ENCODE results near the gene MCF2L. TPM values are rescaled to one million over a fixed set of nuclear protein-coding genes. Genes with fewer than 3 reads are reported as not detected.

The MCF2L gene
- total RNA-seq, 2 experiments from 2014 or later = 6.5 to 7.4 TPM

GRCh38 chr13:112990783-112991182, 21.8 kb downstream of the MCF2L start:
- peaks cover 1% of the 10 kb centered on the region for H3K9me3 Mint-ChIP-seq
- intact Hi-C loops (cut with micrococcal nuclease) = no loop called here
- CTCF ChIA-PET = no interaction called here
- H3K4me1 Mint-ChIP-seq (ENCODE audit: low read depth) = no peaks in the 10 kb centered on the region
- H3K27ac Mint-ChIP-seq = no peak overlapping the region
- H3K4me3 Mint-ChIP-seq = no peak overlapping the region
- H3K36me3 Mint-ChIP-seq (ENCODE audit: low read depth) = peaks cover 5% of the 10 kb centered on the region
- no peak for DNase-seq
- no peaks in the 10 kb centered on the region for H3K27me3 Mint-ChIP-seq (ENCODE audit: low read depth)

DNA sequence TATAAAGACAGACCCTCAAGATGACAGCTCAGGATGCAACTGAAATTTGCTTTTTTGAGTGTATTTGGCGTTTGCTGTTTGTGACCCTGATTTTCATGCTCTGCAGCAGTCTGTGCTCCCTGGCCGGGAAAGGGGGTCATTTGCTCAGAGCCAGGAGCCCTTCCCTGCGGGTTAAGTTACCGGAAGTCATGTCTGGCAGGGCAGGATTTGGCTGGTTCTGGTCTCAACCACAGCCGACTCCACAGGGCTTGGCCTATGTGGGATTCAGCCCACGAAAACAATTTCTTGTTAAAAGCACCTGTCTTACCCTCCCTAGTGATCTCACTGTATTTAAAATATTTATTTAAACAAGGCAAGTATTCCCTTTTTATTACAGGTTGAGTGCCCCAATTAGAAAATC, 22.6 kb downstream of the MCF2L start:
- no peak overlapping the region for H3K4me3 Mint-ChIP-seq
- no peak overlapping the region for H3K27ac Mint-ChIP-seq
- peaks cover 5% of the 10 kb centered on the region for H3K36me3 Mint-ChIP-seq (ENCODE audit: low read depth)
- intact Hi-C loops (cut with micrococcal nuclease) = no loop called here
- no peaks in the 10 kb centered on the region for H3K4me1 Mint-ChIP-seq (ENCODE audit: low read depth)
- peaks cover 1% of the 10 kb centered on the region for H3K9me3 Mint-ChIP-seq
- CTCF ChIA-PET = no interaction called here
- H3K27me3 Mint-ChIP-seq (ENCODE audit: low read depth) = no peaks in the 10 kb centered on the region
- no peak for DNase-seq

DNA sequence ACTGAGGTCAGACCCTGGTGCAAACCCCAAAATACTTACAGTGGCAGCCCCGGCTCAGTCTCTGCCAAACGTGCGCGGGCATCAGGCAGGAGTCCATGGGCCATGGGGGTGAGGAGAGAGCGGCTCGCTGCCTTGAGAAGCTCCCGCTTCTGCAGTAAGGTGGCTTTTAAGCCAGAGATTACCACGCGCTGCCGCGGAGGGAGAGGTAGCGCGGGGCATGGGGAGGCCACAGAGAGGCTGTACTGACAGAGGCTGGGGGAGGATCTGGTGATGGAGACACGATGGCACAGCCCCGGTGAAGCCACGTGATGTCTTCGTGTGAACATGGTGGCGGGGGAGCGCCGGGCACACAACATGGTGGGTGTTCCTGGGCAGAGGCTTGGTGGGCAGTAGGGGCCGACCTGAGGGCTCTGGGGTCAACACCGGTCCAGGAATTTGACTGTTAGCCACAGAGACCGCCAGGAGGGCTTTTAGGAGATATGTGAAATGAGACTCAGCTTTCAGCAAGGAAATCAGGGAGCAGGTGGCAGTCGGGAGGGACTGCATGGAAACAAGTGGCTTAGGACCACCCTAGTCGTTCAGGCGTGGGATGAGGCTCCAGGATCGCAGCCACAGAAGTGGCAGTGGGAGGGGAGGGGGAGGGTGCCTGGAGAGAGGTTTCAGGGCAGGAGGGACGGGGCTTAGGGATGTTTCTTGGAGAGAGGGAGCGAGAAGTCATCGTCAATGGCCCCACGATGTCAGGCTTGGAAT, 24.1 kb downstream of the MCF2L start:
- no peaks in the 10 kb centered on the region for H3K27me3 Mint-ChIP-seq (ENCODE audit: low read depth)
- H3K4me1 Mint-ChIP-seq (ENCODE audit: low read depth) = peaks cover 1% of the 10 kb centered on the region
- H3K36me3 Mint-ChIP-seq (ENCODE audit: low read depth) = peaks cover 5% of the 10 kb centered on the region
- DNase-seq = no peak
- intact Hi-C loops (cut with micrococcal nuclease) = no loop called here
- peaks cover 1% of the 10 kb centered on the region for H3K9me3 Mint-ChIP-seq
- CTCF ChIA-PET = no interaction called here
- no peak overlapping the region for H3K4me3 Mint-ChIP-seq
- H3K27ac Mint-ChIP-seq = no peak overlapping the region

DNA sequence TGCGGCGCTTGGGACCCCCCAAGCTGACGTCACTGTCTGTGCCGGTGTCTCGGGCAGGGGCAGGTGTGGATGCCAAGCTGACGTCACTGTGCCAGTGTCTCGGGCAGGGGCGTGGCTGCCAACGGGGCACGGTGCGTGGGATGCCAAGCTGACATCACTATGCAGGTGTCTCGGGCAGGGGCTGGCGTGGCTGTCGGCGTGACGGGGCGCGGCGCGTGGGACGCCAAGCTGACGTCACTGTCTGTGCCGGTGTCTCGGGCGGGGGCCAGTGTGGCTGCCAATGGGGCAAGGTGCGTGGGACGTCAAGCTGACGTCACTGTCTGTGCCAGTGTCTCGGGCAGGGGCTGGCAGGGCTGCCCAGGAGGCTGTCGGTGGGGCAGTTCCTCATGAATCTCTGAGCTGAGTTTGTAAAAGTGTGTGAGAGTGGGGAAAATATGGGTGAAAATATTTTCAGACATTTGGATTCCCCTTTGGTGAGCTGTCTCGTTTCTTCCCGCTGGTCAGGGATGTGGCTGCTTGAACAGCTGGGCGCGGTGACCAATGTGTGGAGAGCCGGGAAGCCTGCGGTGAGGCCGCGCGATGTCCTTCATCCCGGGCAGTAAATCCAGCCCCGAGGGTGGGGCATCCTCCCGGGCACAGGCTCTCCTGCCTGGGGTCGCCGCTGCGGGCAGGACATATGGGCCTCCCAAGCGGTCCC, 25.2 kb downstream of the MCF2L start:
- H3K4me1 Mint-ChIP-seq (ENCODE audit: low read depth) = peaks cover 2% of the 10 kb centered on the region

GRCh38 chr13:112994781-112995355, 25.9 kb downstream of the MCF2L start:
- CTCF ChIA-PET = no interaction called here
- Mint-ChIP-seq H3K9me3 (peaks cover 1% of the 10 kb centered on the region), H3K27me3 (ENCODE audit: low read depth) (no peaks in the 10 kb centered on the region), H3K36me3 (ENCODE audit: low read depth) (peaks cover 3% of the 10 kb centered on the region), H3K27ac (no peak overlapping the region), H3K4me1 (ENCODE audit: low read depth) (peaks cover 6% of the 10 kb centered on the region), H3K4me3 (no peak overlapping the region)
- intact Hi-C loops (cut with micrococcal nuclease) = no loop called here
- no peak for DNase-seq

More for the DNA sequence above, 25.2 kb downstream of the MCF2L start:
- peaks cover 5% of the 10 kb centered on the region for H3K36me3 Mint-ChIP-seq (ENCODE audit: low read depth)
- H3K27me3 Mint-ChIP-seq (ENCODE audit: low read depth) = no peaks in the 10 kb centered on the region
- DNase-seq = no peak
- H3K27ac Mint-ChIP-seq = no peak overlapping the region
- intact Hi-C loops (cut with micrococcal nuclease) = no loop called here
- peaks cover 1% of the 10 kb centered on the region for H3K9me3 Mint-ChIP-seq
- no peak overlapping the region for H3K4me3 Mint-ChIP-seq
- CTCF ChIA-PET = no interaction called here

- Mint-ChIP-seq H3K27me3 (ENCODE audit: low read depth) (no peaks in the 10 kb centered on the region), H3K9me3 (no peaks in the 10 kb centered on the region), H3K27ac (no peak overlapping the region), H3K4me1 (ENCODE audit: low read depth) (peaks cover 12% of the 10 kb centered on the region), H3K36me3 (ENCODE audit: low read depth) (no peaks in the 10 kb centered on the region), H3K4me3 (no peak overlapping the region)
- intact Hi-C loops (cut with micrococcal nuclease) = no loop called here
- DNase-seq = no peak
- CTCF ChIA-PET = no interaction called here
Observed at GRCh38 chr13:112995395-112996191, 26.6 kb downstream of the MCF2L start.

GRCh38 chr13:112996671-112997091, 27.7 kb downstream of the MCF2L start:
- CTCF ChIA-PET = interaction anchor here (2.9 kb wide), 1 partner anchor 32 kb away, joined by 11 read pairs; no protein-coding TSS in a partner anchor
- no peaks in the 10 kb centered on the region for H3K27me3 Mint-ChIP-seq (ENCODE audit: low read depth)

DNA sequence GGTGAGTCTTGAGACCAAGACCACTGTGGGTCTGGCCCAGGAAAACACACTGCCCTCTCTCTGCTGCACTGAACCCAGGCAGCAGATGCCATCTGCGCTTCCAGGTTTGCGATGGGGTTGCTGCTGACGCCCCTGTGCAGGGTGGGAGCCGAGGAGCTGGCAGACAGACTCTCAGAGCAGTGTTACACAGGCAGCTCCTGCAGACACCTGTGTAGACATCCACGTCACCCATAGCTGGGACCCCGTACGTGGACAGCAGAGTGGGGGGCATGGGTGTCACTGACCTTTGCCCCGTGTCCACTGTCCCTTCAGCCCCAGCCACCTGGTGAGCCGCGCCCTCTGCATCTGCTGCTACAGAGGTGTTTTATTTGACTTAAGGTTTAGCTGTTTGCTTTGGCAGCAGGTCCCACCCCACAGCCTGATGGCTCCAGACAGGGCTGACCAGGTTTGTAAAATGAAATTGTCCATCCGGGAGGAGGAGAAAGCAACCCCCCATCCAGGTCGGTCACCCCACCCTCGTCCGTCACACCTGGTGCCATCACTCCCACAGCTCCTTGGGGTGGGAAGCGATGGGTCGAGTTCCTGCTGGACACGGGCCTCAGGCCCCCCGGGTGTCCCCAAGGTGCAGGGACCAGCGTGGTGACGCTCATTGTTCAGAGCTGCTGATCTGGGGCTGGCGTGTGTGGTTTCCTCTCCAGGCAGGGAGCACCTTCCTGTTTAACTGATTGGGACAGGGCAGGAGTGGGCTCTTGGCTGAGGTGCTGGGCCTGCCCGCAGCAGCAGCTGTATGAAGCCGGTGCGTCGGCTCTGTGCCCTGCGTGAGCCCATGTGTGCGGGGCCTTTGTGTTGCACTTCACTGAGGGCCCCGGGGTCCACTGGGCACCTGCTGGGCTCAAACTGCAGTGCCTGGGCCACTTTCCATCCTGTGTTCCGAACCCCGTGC, 28.4 kb downstream of the MCF2L start:
- no peaks in the 10 kb centered on the region for H3K9me3 Mint-ChIP-seq
- no peaks in the 10 kb centered on the region for H3K27me3 Mint-ChIP-seq (ENCODE audit: low read depth)
- no peak overlapping the region for H3K4me3 Mint-ChIP-seq
- H3K36me3 Mint-ChIP-seq (ENCODE audit: low read depth) = no peaks in the 10 kb centered on the region
- H3K27ac Mint-ChIP-seq = no peak overlapping the region
- intact Hi-C loops (cut with micrococcal nuclease) = no loop called here
- CTCF ChIA-PET = interaction anchor here (2.9 kb wide), 1 partner anchor 31 kb away, joined by 11 read pairs; no protein-coding TSS in a partner anchor
- no peak for DNase-seq
- H3K4me1 Mint-ChIP-seq (ENCODE audit: low read depth) = peaks cover 20% of the 10 kb centered on the region

More at GRCh38 chr13:112996671-112997091, 27.7 kb downstream of the MCF2L start:
- Mint-ChIP-seq H3K9me3 (no peaks in the 10 kb centered on the region), H3K27ac (no peak overlapping the region), H3K4me3 (no peak overlapping the region), H3K36me3 (ENCODE audit: low read depth) (no peaks in the 10 kb centered on the region), H3K4me1 (ENCODE audit: low read depth) (peaks cover 20% of the 10 kb centered on the region)
- intact Hi-C loops (cut with micrococcal nuclease) = no loop called here
- DNase-seq = no peak

GRCh38 chr13:112998521-112999280, 29.7 kb downstream of the MCF2L start:
- intact Hi-C loops (cut with micrococcal nuclease) = no loop called here
- Mint-ChIP-seq H3K27me3 (ENCODE audit: low read depth) (no peaks in the 10 kb centered on the region), H3K36me3 (ENCODE audit: low read depth) (no peaks in the 10 kb centered on the region), H3K4me1 (ENCODE audit: low read depth) (peaks cover 20% of the 10 kb centered on the region), H3K27ac (no peak overlapping the region), H3K9me3 (no peaks in the 10 kb centered on the region), H3K4me3 (no peak overlapping the region)
- DNase-seq = no peak
- CTCF ChIA-PET = interaction anchor here (2.9 kb wide), 1 partner anchor 30 kb away, joined by 11 read pairs; no protein-coding TSS in a partner anchor

GRCh38 chr13:112999414-113000177, 30.6 kb downstream of the MCF2L start:
- H3K4me1 Mint-ChIP-seq (ENCODE audit: low read depth) = peaks cover 20% of the 10 kb centered on the region
- no peak overlapping the region for H3K4me3 Mint-ChIP-seq
- no peaks in the 10 kb centered on the region for H3K27me3 Mint-ChIP-seq (ENCODE audit: low read depth)
- no peak for DNase-seq
- intact Hi-C loops (cut with micrococcal nuclease) = no loop called here
- CTCF ChIA-PET = interaction anchor here (2.9 kb wide), 1 partner anchor 29 kb away, joined by 11 read pairs; no protein-coding TSS in a partner anchor
- no peak overlapping the region for H3K27ac Mint-ChIP-seq
- no peaks in the 10 kb centered on the region for H3K36me3 Mint-ChIP-seq (ENCODE audit: low read depth)
- no peaks in the 10 kb centered on the region for H3K9me3 Mint-ChIP-seq
